ENCODE data around the gene ATP8B4.

DNA sequence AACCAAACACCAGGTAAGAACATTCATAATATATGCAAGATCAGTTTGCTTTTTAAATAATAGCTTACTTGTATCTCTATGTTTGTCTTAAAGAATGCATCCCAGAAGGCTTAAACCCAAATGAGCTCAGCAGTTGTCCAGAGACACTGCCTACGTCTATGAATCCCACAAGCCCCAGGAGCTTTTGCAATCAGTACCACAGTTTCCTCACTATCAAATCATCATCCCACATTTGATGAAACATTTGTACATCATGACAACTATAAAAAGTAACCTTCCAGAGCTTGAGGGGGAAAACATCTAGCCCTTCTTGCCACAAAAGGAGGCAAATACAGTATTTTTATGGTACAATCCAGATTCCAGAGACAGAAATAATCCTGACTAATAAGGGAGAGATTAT lies 63.7 kb downstream of the ATP8B4 start:
- TF ChIP-seq, protein P1, sequence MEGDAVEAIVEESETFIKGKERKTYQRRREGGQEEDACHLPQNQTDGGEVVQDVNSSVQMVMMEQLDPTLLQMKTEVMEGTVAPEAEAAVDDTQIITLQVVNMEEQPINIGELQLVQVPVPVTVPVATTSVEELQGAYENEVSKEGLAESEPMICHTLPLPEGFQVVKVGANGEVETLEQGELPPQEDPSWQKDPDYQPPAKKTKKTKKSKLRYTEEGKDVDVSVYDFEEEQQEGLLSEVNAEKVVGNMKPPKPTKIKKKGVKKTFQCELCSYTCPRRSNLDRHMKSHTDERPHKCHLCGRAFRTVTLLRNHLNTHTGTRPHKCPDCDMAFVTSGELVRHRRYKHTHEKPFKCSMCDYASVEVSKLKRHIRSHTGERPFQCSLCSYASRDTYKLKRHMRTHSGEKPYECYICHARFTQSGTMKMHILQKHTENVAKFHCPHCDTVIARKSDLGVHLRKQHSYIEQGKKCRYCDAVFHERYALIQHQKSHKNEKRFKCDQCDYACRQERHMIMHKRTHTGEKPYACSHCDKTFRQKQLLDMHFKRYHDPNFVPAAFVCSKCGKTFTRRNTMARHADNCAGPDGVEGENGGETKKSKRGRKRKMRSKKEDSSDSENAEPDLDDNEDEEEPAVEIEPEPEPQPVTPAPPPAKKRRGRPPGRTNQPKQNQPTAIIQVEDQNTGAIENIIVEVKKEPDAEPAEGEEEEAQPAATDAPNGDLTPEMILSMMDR (IDR thresholded peaks at IDR 0.05 in 8 of 11, conservative IDR thresholded peaks at IDR 0.05 in 3 of 11): no peak
- TF ChIP-seq POLR2A (IDR thresholded peaks at IDR 0.05): no peak

All from spleen (tissue), 7 donors.